H9 (cell line): ENCODE measurements around the gene MLC1. TPM values are rescaled to one million over a fixed set of nuclear protein-coding genes. Genes with fewer than 3 reads are reported as not detected.

ENCODE experiments used
- DNase-seq: peaks from one replicate; pipeline ENCODE4 v3.0.0-alpha.2; 2017
- H2AFZ ChIP-seq: one replicate; pipeline ENCODE4 v1.6.1; 2013; ENCODE audit warnings: mild to moderate bottlenecking, low read length, control low read depth, moderate library complexity
- H2AK5ac ChIP-seq: 2 replicates; pipeline ENCODE4 v1.6.1; 2013; ENCODE audit warnings: low read length, control low read depth, mixed read lengths; ENCODE audit not compliant: insufficient read length
- H2BK120ac ChIP-seq: one replicate; pipeline ENCODE4 v1.6.1; 2013; ENCODE audit warnings: low read depth, mild to moderate bottlenecking, low read length, control low read depth, inconsistent platforms; ENCODE audit not compliant: poor library complexity, severe bottlenecking
- H2BK12ac ChIP-seq: 2 replicates; pipeline ENCODE4 v1.6.1; 2013; ENCODE audit warnings: low read length, control low read depth, mixed read lengths, low read depth; ENCODE audit not compliant: insufficient read length
- H2BK15ac ChIP-seq: 2 replicates; pipeline ENCODE4 v1.6.1; 2013; ENCODE audit warnings: low read depth, low read length, control low read depth
- H2BK20ac ChIP-seq: one replicate; pipeline ENCODE4 v1.6.1; 2013; ENCODE audit warnings: low read depth, mild to moderate bottlenecking, low read length, control low read depth, inconsistent platforms; ENCODE audit not compliant: poor library complexity, severe bottlenecking
- H2BK5ac ChIP-seq: 2 replicates; pipeline ENCODE4 v1.6.1; 2013; ENCODE audit warnings: low read length, control low read depth, mixed read lengths; ENCODE audit not compliant: insufficient read length
- H3K14ac ChIP-seq: 2 replicates; pipeline ENCODE4 v1.6.1; 2013; ENCODE audit warnings: low read length, control low read depth; ENCODE audit not compliant: insufficient read depth
- H3K18ac ChIP-seq: 2 replicates; pipeline ENCODE4 v1.6.1; 2013; ENCODE audit warnings: low read depth, mild to moderate bottlenecking, mixed read lengths, low read length, control low read depth; ENCODE audit not compliant: insufficient read length
- H3K23ac ChIP-seq: 2 replicates; pipeline ENCODE4 v1.6.1; 2013; ENCODE audit warnings: low read length, control low read depth, mixed read lengths, low read depth; ENCODE audit not compliant: insufficient read length
- H3K23me2 ChIP-seq: 2 replicates; pipeline ENCODE4 v1.6.1; 2013; ENCODE audit warnings: low read depth, mild to moderate bottlenecking, mixed read lengths, low read length, control low read depth; ENCODE audit not compliant: insufficient read length, poor library complexity, severe bottlenecking
- H3K27ac ChIP-seq: 2 replicates; pipeline ENCODE4 v1.5.1; 2013; ENCODE audit warnings: low read length, control low read depth, mixed read lengths, low read depth; ENCODE audit not compliant: insufficient read length
- H3K27me3 ChIP-seq: 2 replicates; pipeline ENCODE4 v1.6.1; 2013; ENCODE audit warnings: low read length, control low read depth, inconsistent platforms; ENCODE audit not compliant: insufficient read depth
- H3K4ac ChIP-seq: 2 replicates; pipeline ENCODE4 v1.6.1; 2013; ENCODE audit warnings: low read depth, mild to moderate bottlenecking, control low read depth, inconsistent platforms, low read length, moderate library complexity
- H3K4me1 ChIP-seq: 2 replicates; pipeline ENCODE4 v1.6.1; 2013; ENCODE audit warnings: low read length, control low read depth, inconsistent platforms; ENCODE audit not compliant: insufficient read depth
- H3K4me2 ChIP-seq: 2 replicates; pipeline ENCODE4 v1.6.1; 2013; ENCODE audit warnings: low read length, control low read depth, mixed read lengths; ENCODE audit not compliant: insufficient read length, insufficient read depth
- H3K56ac ChIP-seq: 2 replicates; pipeline ENCODE4 v1.6.1; 2013; ENCODE audit warnings: low read depth, mild to moderate bottlenecking, mixed read lengths, low read length, control low read depth; ENCODE audit not compliant: insufficient read length
- H3K79me1 ChIP-seq: 2 replicates; pipeline ENCODE4 v1.6.1; 2013; ENCODE audit warnings: low read depth, mild to moderate bottlenecking, moderate library complexity, low read length, control low read depth, inconsistent platforms; ENCODE audit not compliant: insufficient read depth, poor library complexity, severe bottlenecking
- H3K79me2 ChIP-seq: 2 replicates; pipeline ENCODE4 v1.6.1; 2013; ENCODE audit warnings: low read length, control low read depth, inconsistent platforms; ENCODE audit not compliant: insufficient read depth
- H3K9ac ChIP-seq: 2 replicates; pipeline ENCODE4 v1.6.1; 2013; ENCODE audit warnings: low read length, control low read depth, mixed read lengths; ENCODE audit not compliant: insufficient read length; ENCODE audit errors: extremely low read depth
- H3K9me3 ChIP-seq: one replicate; pipeline ENCODE4 v1.6.1; 2013; ENCODE audit warnings: low read depth, low read length, inconsistent platforms; ENCODE audit not compliant: control insufficient read depth
- H3T11ph ChIP-seq: one replicate; pipeline ENCODE4 v1.6.1; 2013; ENCODE audit warnings: mild to moderate bottlenecking, low read length, control low read depth, inconsistent platforms
- H4K20me1 ChIP-seq: one replicate; pipeline ENCODE4 v1.6.1; 2013; ENCODE audit not compliant: control insufficient read depth, insufficient read length, insufficient read depth
- H4K5ac ChIP-seq: 2 replicates; pipeline ENCODE4 v1.6.1; 2013; ENCODE audit warnings: low read depth, mild to moderate bottlenecking, mixed read lengths, low read length, control low read depth; ENCODE audit not compliant: insufficient read length
- H4K8ac ChIP-seq: replicated peaks from 2 replicates; pipeline ENCODE4 v1.6.1; 2013; ENCODE audit warnings: low read length, control low read depth, mixed read lengths, low read depth; ENCODE audit not compliant: insufficient read length
- H4K91ac ChIP-seq: 2 replicates; pipeline ENCODE4 v1.6.1; 2013; ENCODE audit warnings: low read depth, mild to moderate bottlenecking, moderate library complexity, mixed read lengths, low read length, control low read depth; ENCODE audit not compliant: insufficient read length
- H3K27ac Mint-ChIP-seq, 3 experiments: 2 replicates in 2 of 3; 3 replicates in 1 of 3; pipeline ENCODE4 v1.8.0; 2020 to 2021; ENCODE audit warnings: mixed read lengths in 3 of 3, mild to moderate bottlenecking in 1 of 3, moderate library complexity in 1 of 3
- H3K27me3 Mint-ChIP-seq: 2 replicates; pipeline ENCODE4 v1.8.0; 2021; ENCODE audit warnings: low read depth, mild to moderate bottlenecking, moderate library complexity, mixed read lengths
- H3K36me3 Mint-ChIP-seq, 3 experiments: 2 replicates in 2 of 3; 3 replicates in 1 of 3; pipeline ENCODE4 v1.8.0; 2020 to 2021; ENCODE audit warnings: low read depth in 3 of 3, mixed read lengths in 3 of 3; ENCODE audit not compliant: insufficient read depth in 1 of 3
- H3K4me1 Mint-ChIP-seq, 2 experiments: 2 replicates each; pipeline ENCODE4 v1.8.0; 2020; ENCODE audit warnings: mixed read lengths in 2 of 2
- H3K4me3 Mint-ChIP-seq, 2 experiments: 2 replicates in 1 of 2; 3 replicates in 1 of 2; pipeline ENCODE4 v1.8.0; 2020 to 2021; ENCODE audit warnings: mild to moderate bottlenecking in 2 of 2, mixed read lengths in 2 of 2, moderate library complexity in 1 of 2
- H3K9me3 Mint-ChIP-seq, 2 experiments: 2 replicates in 1 of 2; 3 replicates in 1 of 2; pipeline ENCODE4 v1.8.0; 2020; ENCODE audit warnings: mild to moderate bottlenecking in 2 of 2, mixed read lengths in 2 of 2, moderate library complexity in 1 of 2
- CTCF ChIP-seq: fragments of 200-600 bp; sonication (generic); conservative IDR thresholded peaks from 3 replicates; pipeline ENCODE4 v1.8.0; 2021; ENCODE audit warnings: antibody characterized with exemption, mild to moderate bottlenecking
- WGBS: extraction: QIAGEN DNeasy Blood & Tissue Kit; methylation state at CpG from one replicate; pipeline ENCODE4 v1.1.7; 2013; ENCODE audit warnings: missing lambda C conversion rate, low lambda C conversion rate, mixed read lengths; ENCODE audit not compliant: insufficient read length; ENCODE audit errors: extremely low coverage; 5-methylcytosine and 5-hydroxymethylcytosine counted together
- total RNA-seq: library from RNA; stranded (reverse); gene quantifications from 2 replicates; pipeline ENCODE4 v1.2.1, GENCODE V29; 2021

The MLC1 gene
- total RNA-seq, 1 experiment from 2014 or later, result not detected

- H3K4me2 ChIP-seq, result no peak overlapping the region
- no peak overlapping the region for H3K56ac ChIP-seq
- peaks cover 12 to 16% of the 10 kb centered on the region in 2 experiments for H3K4me1 Mint-ChIP-seq
- no peak overlapping the region for H4K8ac ChIP-seq
- no peaks in the 10 kb centered on the region for H3K79me2 ChIP-seq
- no peak overlapping the region for H3K9ac ChIP-seq
- peaks cover 19% of the 10 kb centered on the region for H3K27me3 Mint-ChIP-seq
- no peak overlapping the region for H3K4me3 Mint-ChIP-seq
- H4K5ac ChIP-seq, result no peak overlapping the region
- DNase-seq, result no peak
- H2AFZ ChIP-seq, result no peak overlapping the region
- H3T11ph ChIP-seq, result no peak overlapping the region
- no peak overlapping the region; the same call in 1 of the 2 replicates for H3K14ac ChIP-seq
- TF ChIP-seq CTCF, result no peak
- H4K20me1 ChIP-seq, result no peaks in the 10 kb centered on the region
- H3K23me2 ChIP-seq, result no peaks in the 10 kb centered on the region
- no peak overlapping the region for H3K27ac Mint-ChIP-seq
- peak overlapping the region; percentile 36 for H3K18ac ChIP-seq
- no CpG with 5 or more reads among the region's 13 CpGs for WGBS
- H2BK12ac ChIP-seq, result no peak overlapping the region
- H3K79me1 ChIP-seq, result no peaks in the 10 kb centered on the region
- no peak overlapping the region for H4K91ac ChIP-seq
- H3K9me3 Mint-ChIP-seq, result no peaks in the 10 kb centered on the region
- H3K27me3 ChIP-seq, result no peaks in the 10 kb centered on the region
- H3K9me3 ChIP-seq, result no peaks in the 10 kb centered on the region
- no peak overlapping the region for H2BK15ac ChIP-seq
- no peak overlapping the region for H2BK5ac ChIP-seq
- H3K4ac ChIP-seq, result no peak overlapping the region
- H3K23ac ChIP-seq, result no peak overlapping the region
- no peak overlapping the region for H2BK20ac ChIP-seq
- H3K36me3 Mint-ChIP-seq, result no peaks in the 10 kb centered on the region
- H2AK5ac ChIP-seq, result no peak overlapping the region
- no peaks in the 10 kb centered on the region for H3K4me1 ChIP-seq
- H3K27ac ChIP-seq, result no peak overlapping the region
- no peak overlapping the region for H2BK120ac ChIP-seq
Observed at GRCh38 chr22:50080077-50080465, 5.2 kb downstream of the MLC1 start.
